ENCODE data around the gene MST1R.
"Not testable (repeated sequence)": the region's sequence is repeated elsewhere in the genome, so short reads cannot be mapped to it uniquely, and the experiment has no call there.

The MST1R gene

GRCh38 chr3:49925485-49925884 is 21.8 kb upstream of the MST1R start:
- no peak for TF ChIP-seq CTCF (IDR thresholded peaks at IDR 0.05; ENCODE audit: low read length, missing control alignments)
- no peak for DNase-seq (ENCODE audit: low read depth)
- no peak overlapping the region for H3K4me3 ChIP-seq (replicated peaks; ENCODE audit: low read depth, low read length)

GRCh38 chr3:49924683-49925082 is 21.0 kb upstream of the MST1R start:
- DNase-seq (ENCODE audit: low read depth), result peak; percentile 73
- no peak overlapping the region for H3K4me3 ChIP-seq (replicated peaks; ENCODE audit: low read depth, low read length)
- TF ChIP-seq CTCF (IDR thresholded peaks at IDR 0.05; ENCODE audit: low read length, missing control alignments), result no peak

- not testable (repeated sequence) for DNase-seq (ENCODE audit: low read depth); H3K4me3 ChIP-seq (replicated peaks; ENCODE audit: low read depth, low read length)
Measured at GRCh38 chr3:49917806-49918590, 14.3 kb upstream of the MST1R start.

GRCh38 chr3:49916686-49917085 is 13.0 kb upstream of the MST1R start:
- H3K4me3 ChIP-seq (replicated peaks; ENCODE audit: low read depth, low read length), result no peak overlapping the region
- no peak for TF ChIP-seq CTCF (IDR thresholded peaks at IDR 0.05; ENCODE audit: low read length, missing control alignments)
- peak; percentile 30 for DNase-seq (ENCODE audit: low read depth)

GRCh38 chr3:49914906-49915305 is 11.2 kb upstream of the MST1R start:
- no peak for DNase-seq (ENCODE audit: low read depth)
- no peak for TF ChIP-seq CTCF (IDR thresholded peaks at IDR 0.05; ENCODE audit: low read length, missing control alignments)
- H3K4me3 ChIP-seq (replicated peaks; ENCODE audit: low read depth, low read length), result no peak overlapping the region

- no peak overlapping the region for H3K4me3 ChIP-seq (replicated peaks; ENCODE audit: low read depth, low read length)
- TF ChIP-seq CTCF (IDR thresholded peaks at IDR 0.05; ENCODE audit: low read length, missing control alignments), result no peak
- no peak for DNase-seq (ENCODE audit: low read depth)
Measured at GRCh38 chr3:49912881-49913281, 9.2 kb upstream of the MST1R start.

GRCh38 chr3:49911611-49912010 is 7.9 kb upstream of the MST1R start:
- no peak for DNase-seq (ENCODE audit: low read depth)
- no peak overlapping the region for H3K4me3 ChIP-seq (replicated peaks; ENCODE audit: low read depth, low read length)
- TF ChIP-seq CTCF (IDR thresholded peaks at IDR 0.05; ENCODE audit: low read length, missing control alignments), result no peak
